Sciatic nerve (tissue), 2 donors: ENCODE data around the gene GREB1. TPM values are rescaled to one million over a fixed set of nuclear protein-coding genes. Genes with fewer than 3 reads are reported as not detected.

ENCODE experiments used
- ATAC-seq: fragments of 200-7000 bp; cut with Tn5 transposase; one replicate; pipeline ENCODE4 v1.9.1; 2020; ENCODE audit warnings: mild to moderate bottlenecking, moderate library complexity
- DNase-seq: peaks from one replicate; pipeline ENCODE4 v3.0.0-alpha.2; 2020; ENCODE audit warnings: low spot score
- intact Hi-C: fragments of 100-400 bp; cut with DNase I; formaldehyde crosslinking; loops from one replicate; pipeline ENCODE4 v1.14.2; 2022
- microRNA-seq: library from miRNA; unstranded; fragments of <30 nt; microRNA quantifications from one replicate; pipeline ENCODE4 v1.2.0, GENCODE V29; 2020
- total RNA-seq: library from RNA; stranded (reverse); fragmentation: NEBNext Ultra II Directional; extraction: Animal tissue kit (Norgen Biotek cat#: 25700); gene quantifications from one replicate; pipeline ENCODE4 v1.2.1, GENCODE V29; 2021
- donor health status: DM: no; HTN: no; CAD: no.
- donor health status: DM: no; HTN: no; CAD: no.

Gene GREB1
- total RNA-seq, 1 donor from 2014 or later: 6.5 TPM

- intact Hi-C loops: no loop called here
- no peak for DNase-seq
- no peak for ATAC-seq
Observed at GRCh38 chr2:11681722-11682589, 148.1 kb downstream of the GREB1 start.

- intact Hi-C loops: no loop called here
- ATAC-seq: no peak
- no peak for DNase-seq
Observed at GRCh38 chr2:11682590-11682915, 148.7 kb downstream of the GREB1 start.

GRCh38 chr2:11683476-11683875 is 149.6 kb downstream of the GREB1 start:
- intact Hi-C loops: no loop called here
- DNase-seq: no peak
- no peak for ATAC-seq

- ATAC-seq (no peak), DNase-seq (no peak)
- intact Hi-C loops: no loop called here
Observed at GRCh38 chr2:11683966-11684365, 150.1 kb downstream of the GREB1 start.

GRCh38 chr2:11684894-11685460 is 151.1 kb downstream of the GREB1 start:
- intact Hi-C loops: loop anchor here (5.0 kb wide), 1 partner anchor 92 kb away; no protein-coding TSS in a partner anchor
- ATAC-seq (no peak), DNase-seq (no peak)

GRCh38 chr2:11685906-11686470 is 152.1 kb downstream of the GREB1 start:
- intact Hi-C loops: loop anchor here (5.0 kb wide), 1 partner anchor 91 kb away; no protein-coding TSS in a partner anchor
- no peak for DNase-seq
- no peak for ATAC-seq

- ATAC-seq: no peak
- DNase-seq: no peak
- intact Hi-C loops: loop anchor here (5.0 kb wide), 1 partner anchor 90 kb away; no protein-coding TSS in a partner anchor
Observed at GRCh38 chr2:11687736-11688135, 153.9 kb downstream of the GREB1 start.

GRCh38 chr2:11688222-11689069 is 154.6 kb downstream of the GREB1 start:
- DNase-seq: peak; percentile 91
- peak; percentile 85 for ATAC-seq
- intact Hi-C loops: loop anchor here (5.0 kb wide), 1 partner anchor 89 kb away; no protein-coding TSS in a partner anchor

- intact Hi-C loops: loop anchor here (5.0 kb wide), 1 partner anchor 56 kb away; the partner anchor contains the start of gene LPIN1
- DNase-seq: no peak
Observed at GRCh38 chr2:11691076-11691660, 157.3 kb downstream of the GREB1 start.

More at GRCh38 chr2:11691076-11691660, 157.3 kb downstream of the GREB1 start:
- no peak for ATAC-seq

Small RNA genes within 50 kb of the gene (microRNA-seq; reads per million reads assigned to microRNA genes)
- not detected for gene MIR4429

Other genes starting within 250 kb of the GREB1 start
- 91.6 TPM for gene ROCK2, start 189.4 kb upstream of the GREB1 start, total RNA-seq
- 14.1 TPM for gene E2F6, start 67.9 kb upstream of the GREB1 start, total RNA-seq
- not detected for gene NTSR2, start 136.2 kb downstream of the GREB1 start, total RNA-seq
- 141 TPM for gene LPIN1, start 212.6 kb downstream of the GREB1 start, total RNA-seq